Smooth muscle cell (in vitro differentiated cells): ENCODE measurements around the gene TBC1D10A. TPM values are rescaled to one million over a fixed set of nuclear protein-coding genes. Genes with fewer than 3 reads are reported as not detected.

Experiments
- DNase-seq: peaks from one replicate; lab custom pipeline; 2025; ENCODE audit not compliant: unreplicated experiment; lab: John Stamatoyannopoulos, UW
- H2AFZ ChIP-seq: fragments of 200-600 bp; sonication (generic); 2 replicates; pipeline ENCODE4 v1.6.0; 2016; ENCODE audit warnings: antibody characterized with exemption, low read depth, mild to moderate bottlenecking
- H3F3A ChIP-seq: fragments of 200-600 bp; sonication (generic); 2 replicates; pipeline ENCODE4 v1.6.0; 2017; ENCODE audit warnings: antibody characterized with exemption, low read depth
- H3K27ac ChIP-seq: fragments of 200-600 bp; sonication (generic); 2 replicates; pipeline ENCODE4 v1.5.1; 2016; ENCODE audit warnings: low read depth, mild to moderate bottlenecking
- H3K27me3 ChIP-seq: fragments of 200-600 bp; sonication (generic); 2 replicates; pipeline ENCODE4 v1.6.1; 2016; ENCODE audit warnings: low read depth, mild to moderate bottlenecking
- H3K36me3 ChIP-seq: fragments of 200-600 bp; sonication (generic); 2 replicates; pipeline ENCODE4 v1.5.1; 2016; ENCODE audit warnings: low read depth
- H3K4me1 ChIP-seq: fragments of 200-600 bp; sonication (generic); 2 replicates; pipeline ENCODE4 v1.5.1; 2016; ENCODE audit warnings: low read depth
- H3K4me2 ChIP-seq: fragments of 200-600 bp; sonication (generic); 2 replicates; pipeline ENCODE4 v1.6.0; 2016; ENCODE audit warnings: mild to moderate bottlenecking
- H3K4me3 ChIP-seq: fragments of 200-600 bp; sonication (generic); 2 replicates; pipeline ENCODE4 v1.5.1; 2016; ENCODE audit warnings: mild to moderate bottlenecking
- H3K79me2 ChIP-seq: fragments of 200-600 bp; sonication (generic); 2 replicates; pipeline ENCODE4 v1.6.0; 2016; ENCODE audit warnings: low read depth, mild to moderate bottlenecking
- H3K9ac ChIP-seq: fragments of 200-600 bp; sonication (generic); 2 replicates; pipeline ENCODE4 v1.6.0; 2016; ENCODE audit warnings: low read depth
- H3K9me3 ChIP-seq: fragments of 200-600 bp; sonication (generic); replicated peaks from 2 replicates; pipeline ENCODE4 v1.5.1; 2016; ENCODE audit warnings: low read depth
- H4K20me1 ChIP-seq: fragments of 200-600 bp; sonication (generic); 2 replicates; pipeline ENCODE4 v1.6.0; 2016; ENCODE audit warnings: low read depth
- WGBS: methylation state at CpG from one replicate; pipeline ENCODE4 v1.1.7; 2016; ENCODE audit warnings: low lambda C conversion rate; 5-methylcytosine and 5-hydroxymethylcytosine counted together
- polyA plus RNA-seq: library from polyadenylated mRNA; unstranded; fragments of >200 nt; fragmentation: Nextera tagmentation; extraction: Ambion mirVana; gene quantifications from 2 replicates; pipeline ENCODE4 v1.2.1, GENCODE V29; 2016
- total RNA-seq: library from RNA; depleted of rRNA; stranded (reverse); fragments of >200 nt; gene quantifications from 2 replicates; pipeline ENCODE4 v1.2.3, GENCODE V29; 2014
- TF ChIP-seq, protein P1 (sequence below): fragments of 200-600 bp; sonication (generic); IDR thresholded peaks from 2 replicates; pipeline ENCODE4 v1.5.1; 2017; ENCODE audit warnings: borderline replicate concordance, mild to moderate bottlenecking, antibody characterized with exemption; ENCODE audit not compliant: insufficient read depth, poor library complexity, severe bottlenecking

Gene TBC1D10A
- total and polyA plus RNA-seq, 2 experiments from 2014 or later, result 16.8 to 51.1 TPM

DNA sequence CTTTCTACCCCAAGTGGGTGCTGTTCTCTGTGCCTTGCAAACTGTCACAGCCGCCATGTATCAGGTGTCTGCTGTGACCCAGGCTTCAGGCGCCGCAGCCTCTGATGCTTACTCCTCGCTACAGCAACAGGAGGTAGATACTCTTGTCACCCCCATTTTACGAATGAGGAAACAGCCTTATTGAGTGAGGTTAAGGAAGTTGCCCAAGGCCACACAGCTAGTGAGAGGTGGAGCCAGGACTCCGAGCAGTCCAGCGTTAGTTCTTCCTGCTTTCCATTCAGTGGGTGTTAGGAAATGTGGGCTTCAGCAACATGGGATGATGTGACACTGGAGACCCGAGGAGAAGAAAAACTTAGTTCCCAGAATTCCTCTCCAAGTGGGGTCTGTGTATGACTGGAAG is 46.2 kb upstream of the TBC1D10A start:
- Histone ChIP-seq H3K27ac (no peak overlapping the region), H2AFZ (no peak overlapping the region), H3K4me3 (no peak overlapping the region), H3K36me3 (no peaks in the 10 kb centered on the region), H3F3A (no peaks in the 10 kb centered on the region), H3K27me3 (no peaks in the 10 kb centered on the region), H3K9me3 (no peaks in the 10 kb centered on the region), H3K4me1 (no peaks in the 10 kb centered on the region), H3K79me2 (no peaks in the 10 kb centered on the region), H3K9ac (no peak overlapping the region), H4K20me1 (peaks cover 4% of the 10 kb centered on the region), H3K4me2 (no peak overlapping the region)
- 92% methylated on average over 8 of the region's 8 CpGs for WGBS
- TF ChIP-seq, protein P1, sequence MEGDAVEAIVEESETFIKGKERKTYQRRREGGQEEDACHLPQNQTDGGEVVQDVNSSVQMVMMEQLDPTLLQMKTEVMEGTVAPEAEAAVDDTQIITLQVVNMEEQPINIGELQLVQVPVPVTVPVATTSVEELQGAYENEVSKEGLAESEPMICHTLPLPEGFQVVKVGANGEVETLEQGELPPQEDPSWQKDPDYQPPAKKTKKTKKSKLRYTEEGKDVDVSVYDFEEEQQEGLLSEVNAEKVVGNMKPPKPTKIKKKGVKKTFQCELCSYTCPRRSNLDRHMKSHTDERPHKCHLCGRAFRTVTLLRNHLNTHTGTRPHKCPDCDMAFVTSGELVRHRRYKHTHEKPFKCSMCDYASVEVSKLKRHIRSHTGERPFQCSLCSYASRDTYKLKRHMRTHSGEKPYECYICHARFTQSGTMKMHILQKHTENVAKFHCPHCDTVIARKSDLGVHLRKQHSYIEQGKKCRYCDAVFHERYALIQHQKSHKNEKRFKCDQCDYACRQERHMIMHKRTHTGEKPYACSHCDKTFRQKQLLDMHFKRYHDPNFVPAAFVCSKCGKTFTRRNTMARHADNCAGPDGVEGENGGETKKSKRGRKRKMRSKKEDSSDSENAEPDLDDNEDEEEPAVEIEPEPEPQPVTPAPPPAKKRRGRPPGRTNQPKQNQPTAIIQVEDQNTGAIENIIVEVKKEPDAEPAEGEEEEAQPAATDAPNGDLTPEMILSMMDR, result no peak
- DNase-seq, result no peak

DNA sequence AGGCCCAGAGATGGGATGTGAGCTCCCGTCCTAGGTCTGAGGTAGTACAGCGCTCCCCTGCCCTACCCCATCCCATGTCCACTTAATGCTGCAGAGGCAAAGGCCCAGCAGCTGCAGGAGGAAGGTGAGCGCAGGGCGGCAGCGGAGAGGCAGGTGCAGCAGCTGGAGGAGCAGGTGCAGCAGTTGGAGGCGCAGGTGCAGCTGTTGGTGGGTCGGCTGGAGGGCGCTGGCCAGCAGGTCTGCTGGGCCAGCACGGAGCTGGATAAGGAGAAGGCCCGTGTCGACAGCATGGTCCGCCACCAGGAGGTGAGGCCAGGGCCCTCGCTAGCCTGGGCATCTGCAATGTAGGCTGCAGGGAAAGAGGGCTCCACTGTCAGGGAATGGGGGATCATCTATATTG is 45.2 kb upstream of the TBC1D10A start:
- 93% methylated on average over 13 of the region's 13 CpGs for WGBS
- no peaks in the 10 kb centered on the region for H3K79me2 ChIP-seq

DNA sequence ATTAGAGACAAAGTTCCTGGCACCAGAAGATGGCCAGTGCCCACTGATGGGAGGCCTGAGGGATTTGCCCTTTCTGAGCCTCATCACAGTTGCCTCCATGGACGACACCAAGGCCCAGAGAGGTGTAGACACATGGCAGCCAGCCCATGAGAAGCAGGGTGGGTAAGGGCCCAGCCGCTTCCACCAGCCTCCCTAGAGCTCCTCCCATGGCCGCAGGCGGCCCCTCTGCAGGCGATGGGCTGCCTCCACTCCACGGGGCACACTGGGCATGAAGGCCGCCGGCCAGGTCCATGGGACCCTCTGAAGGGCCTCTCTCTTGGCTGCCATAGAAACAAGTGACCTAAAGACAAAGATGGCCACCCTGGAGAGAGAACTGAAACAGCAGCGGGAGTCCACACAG is 44.6 kb upstream of the TBC1D10A start:
- over 99% methylated on average over 9 of the region's 9 CpGs for WGBS
- TF ChIP-seq, protein P1, result no peak
- Histone ChIP-seq H3K9me3 (no peaks in the 10 kb centered on the region), H3K36me3 (no peaks in the 10 kb centered on the region), H3K9ac (no peak overlapping the region), H3F3A (no peaks in the 10 kb centered on the region), H3K79me2 (no peaks in the 10 kb centered on the region), H3K4me3 (no peak overlapping the region), H3K4me1 (no peaks in the 10 kb centered on the region), H3K27ac (no peak overlapping the region), H3K27me3 (no peaks in the 10 kb centered on the region), H2AFZ (no peak overlapping the region), H4K20me1 (peaks cover 4% of the 10 kb centered on the region), H3K4me2 (no peak overlapping the region)
- DNase-seq, result no peak

More for the DNA sequence above, 45.2 kb upstream of the TBC1D10A start:
- Histone ChIP-seq H3K27ac (no peak overlapping the region), H3K36me3 (no peaks in the 10 kb centered on the region), H3K9ac (no peak overlapping the region), H3K4me1 (no peaks in the 10 kb centered on the region), H3K4me3 (no peak overlapping the region), H3K4me2 (no peak overlapping the region), H3F3A (no peaks in the 10 kb centered on the region), H3K9me3 (no peaks in the 10 kb centered on the region), H4K20me1 (peaks cover 4% of the 10 kb centered on the region), H2AFZ (no peak overlapping the region), H3K27me3 (no peaks in the 10 kb centered on the region)
- no peak for DNase-seq
- TF ChIP-seq, protein P1, result no peak

DNA sequence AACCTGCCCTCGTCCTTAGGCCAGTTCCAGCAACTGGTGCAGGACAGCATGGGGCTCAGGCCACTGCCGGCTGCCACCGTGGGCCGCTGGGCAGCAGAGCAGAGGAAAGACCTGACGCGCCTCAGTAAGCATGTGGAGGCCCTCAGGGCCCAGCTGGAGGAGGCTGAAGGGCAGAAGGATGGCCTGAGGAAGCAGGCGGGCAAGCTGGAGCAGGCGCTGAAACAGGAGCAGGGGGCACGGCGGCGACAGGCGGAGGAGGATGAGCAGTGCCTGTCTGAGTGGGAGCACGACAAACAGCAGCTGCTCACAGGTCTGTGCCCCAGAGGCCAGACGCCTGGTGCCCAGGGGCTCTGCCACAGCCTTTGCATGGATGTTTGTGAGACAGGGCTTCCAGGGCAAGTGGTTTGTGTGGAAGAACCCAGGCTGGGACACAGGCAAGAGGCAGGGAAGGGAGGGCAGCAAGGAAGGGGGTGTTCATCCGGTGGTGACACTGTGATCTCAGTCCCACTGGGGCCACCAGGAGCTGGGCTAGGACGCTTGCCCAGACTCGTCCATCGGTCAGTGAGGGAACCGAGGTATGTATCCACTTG is 44.0 kb upstream of the TBC1D10A start:
- no peak for DNase-seq
- no peaks in the 10 kb centered on the region for H3K4me1 ChIP-seq
- peaks cover 4% of the 10 kb centered on the region for H4K20me1 ChIP-seq
- H3K9ac ChIP-seq, result no peak overlapping the region
- WGBS, result 88% methylated on average over 19 of the region's 19 CpGs
- no peaks in the 10 kb centered on the region for H3K36me3 ChIP-seq
- TF ChIP-seq, protein P1, result no peak
- H3K9me3 ChIP-seq, result no peaks in the 10 kb centered on the region
- no peaks in the 10 kb centered on the region for H3F3A ChIP-seq
- H3K27me3 ChIP-seq, result no peaks in the 10 kb centered on the region
- H3K4me3 ChIP-seq, result no peak overlapping the region
- H2AFZ ChIP-seq, result no peak overlapping the region
- H3K79me2 ChIP-seq, result no peaks in the 10 kb centered on the region
- no peak overlapping the region for H3K4me2 ChIP-seq
- H3K27ac ChIP-seq, result no peak overlapping the region
